ENCODE data around the gene ERC1. TPM values are rescaled to one million over a fixed set of nuclear protein-coding genes. Genes with fewer than 3 reads are reported as not detected.

The ERC1 gene
- total RNA-seq, 1 experiment from 2014 or later, result 40.4 TPM

GRCh38 chr12:1398673-1399072 lies 407.6 kb downstream of the ERC1 start:
- POLR2A ChIA-PET, result no interaction called here
- Histone ChIP-seq H3K27me3 (ENCODE audit: control insufficient read depth, insufficient read depth, low read length) (no peaks in the 10 kb centered on the region), H3K9me3 (ENCODE audit: control insufficient read depth, insufficient read depth, low read depth, low read length) (no peaks in the 10 kb centered on the region), H3K27ac (ENCODE audit: low read length) (no peak overlapping the region), H3K36me3 (ENCODE audit: control insufficient read depth, insufficient read depth, low read length) (no peaks in the 10 kb centered on the region), H3K4me1 (ENCODE audit: control insufficient read depth, insufficient read depth, low read length) (no peaks in the 10 kb centered on the region), H3K4me3 (ENCODE audit: low read depth in 2 of 2, low read length in 2 of 2) (no peak overlapping the region)
- intact Hi-C loops (cut with micrococcal nuclease; ENCODE audit: unreplicated experiment) (loop anchor here (10.0 kb wide), 1 partner anchor 176 kb away; no protein-coding TSS in a partner anchor), in situ Hi-C loops (cut with HindIII; ENCODE audit: low pct_unique_long_range_greater_than_20kb, low sequenced_read_pairs) (no loop called here)
- TF ChIP-seq CTCF (IDR thresholded peaks at IDR 0.05), result no peak
- no peak for TF ChIP-seq REST (IDR thresholded peaks at IDR 0.05; ENCODE audit: insufficient read depth in 1 of 2, low read depth in 2 of 2, low read length in 1 of 2)
- TF ChIP-seq SIN3A (IDR thresholded peaks at IDR 0.05; ENCODE audit: borderline replicate concordance, insufficient read depth, low read depth, low read length), result no peak
- TF ChIP-seq POLR2AphosphoS5 (IDR thresholded peaks at IDR 0.05; ENCODE audit: low read depth, low read length), result no peak
- no peak for TF ChIP-seq TCF7L2 (IDR thresholded peaks at IDR 0.05; ENCODE audit: low read depth, low read length)
- DNase-seq (ENCODE audit: low read depth, low spot score) (peak; percentile 4), ATAC-seq (no peak)
- CTCF ChIA-PET, result no interaction called here
- no TSS peak for BruUV-seq (replicated peaks)

GRCh38 chr12:1401891-1402290 lies 410.9 kb downstream of the ERC1 start:
- no peak overlapping the region for H3K27ac ChIP-seq (ENCODE audit: low read length)
- no TSS peak for BruUV-seq (replicated peaks)
- intact Hi-C loops (cut with micrococcal nuclease; ENCODE audit: unreplicated experiment), result no loop called here
- TF ChIP-seq CTCF (IDR thresholded peaks at IDR 0.05) (no peak), REST (IDR thresholded peaks at IDR 0.05; ENCODE audit: insufficient read depth in 1 of 2, low read depth in 2 of 2, low read length in 1 of 2) (no peak), SIN3A (IDR thresholded peaks at IDR 0.05; ENCODE audit: borderline replicate concordance, insufficient read depth, low read depth, low read length) (no peak), TCF7L2 (IDR thresholded peaks at IDR 0.05; ENCODE audit: low read depth, low read length) (no peak), POLR2AphosphoS5 (IDR thresholded peaks at IDR 0.05; ENCODE audit: low read depth, low read length) (no peak)
- no peak for ATAC-seq
- H3K9me3 ChIP-seq (ENCODE audit: control insufficient read depth, insufficient read depth, low read depth, low read length), result no peaks in the 10 kb centered on the region
- ChIA-PET POLR2A (no interaction called here), CTCF (no interaction called here)
- H3K4me3 ChIP-seq (ENCODE audit: low read depth in 2 of 2, low read length in 2 of 2), result no peak overlapping the region
- no peaks in the 10 kb centered on the region for H3K4me1 ChIP-seq (ENCODE audit: control insufficient read depth, insufficient read depth, low read length)
- no peak for DNase-seq (ENCODE audit: low read depth, low spot score)
- in situ Hi-C loops (cut with HindIII; ENCODE audit: low pct_unique_long_range_greater_than_20kb, low sequenced_read_pairs), result no loop called here
- H3K36me3 ChIP-seq (ENCODE audit: control insufficient read depth, insufficient read depth, low read length), result no peaks in the 10 kb centered on the region
- H3K27me3 ChIP-seq (ENCODE audit: control insufficient read depth, insufficient read depth, low read length), result no peaks in the 10 kb centered on the region
